Mesenchymal stem cell (in vitro differentiated cells and primary cell): ENCODE data around the gene CLEC4D.

Source experiments
- DNase-seq: peaks from one replicate; pipeline ENCODE4 v3.0.0-alpha.2; 2013
- H2AFZ ChIP-seq: one replicate; pipeline ENCODE4 v1.6.1; 2013; ENCODE audit warnings: low read depth, mild to moderate bottlenecking, control low read depth, inconsistent platforms, low read length, moderate library complexity
- H2AK5ac ChIP-seq: 2 replicates; pipeline ENCODE4 v1.6.1; 2013; ENCODE audit warnings: low read length, moderate library complexity, mild to moderate bottlenecking, inconsistent platforms; ENCODE audit not compliant: severe bottlenecking
- H2BK120ac ChIP-seq: one replicate; pipeline ENCODE4 v1.6.1; 2013; ENCODE audit warnings: low read depth, mild to moderate bottlenecking, inconsistent platforms, low read length, moderate library complexity
- H2BK12ac ChIP-seq, 2 experiments: one replicate each; pipeline ENCODE4 v1.6.1; 2013; ENCODE audit warnings: inconsistent platforms in 2 of 2, low read length in 2 of 2, mild to moderate bottlenecking in 2 of 2, moderate library complexity in 2 of 2, control low read depth in 1 of 2
- H2BK15ac ChIP-seq: one replicate; pipeline ENCODE4 v1.6.1; 2013; ENCODE audit warnings: mild to moderate bottlenecking, low read depth, inconsistent platforms; ENCODE audit not compliant: poor library complexity, severe bottlenecking
- H2BK5ac ChIP-seq: 2 replicates; pipeline ENCODE4 v1.6.1; 2013; ENCODE audit warnings: low read depth, mild to moderate bottlenecking, low read length, control low read depth, inconsistent platforms; ENCODE audit not compliant: poor library complexity, severe bottlenecking
- H3K14ac ChIP-seq, 2 experiments: one replicate each; pipeline ENCODE4 v1.6.1; 2013; ENCODE audit warnings: inconsistent platforms in 2 of 2, low read length in 2 of 2, control low read depth in 1 of 2, mild to moderate bottlenecking in 1 of 2, moderate library complexity in 1 of 2
- H3K18ac ChIP-seq, 2 experiments: one replicate each; pipeline ENCODE4 v1.6.1; 2013; ENCODE audit warnings: inconsistent platforms in 2 of 2, low read length in 2 of 2, control low read depth in 1 of 2, low read depth in 1 of 2, mild to moderate bottlenecking in 1 of 2
- H3K23ac ChIP-seq, 2 experiments: one replicate each; pipeline ENCODE4 v1.6.1; 2013; ENCODE audit warnings: inconsistent platforms in 2 of 2, low read length in 2 of 2, mild to moderate bottlenecking in 2 of 2, moderate library complexity in 2 of 2, control low read depth in 1 of 2
- H3K27ac ChIP-seq: 2 replicates; pipeline ENCODE4 v1.5.1; 2013; ENCODE audit warnings: mild to moderate bottlenecking, moderate library complexity, low read length, control low read depth, inconsistent platforms; ENCODE audit not compliant: poor library complexity, severe bottlenecking
- H3K27me3 ChIP-seq, 2 experiments: 2 replicates each; pipeline versions ENCODE4 v1.6.1 to v1.7.0; 2013; ENCODE audit warnings: low read length in 2 of 2, mild to moderate bottlenecking in 2 of 2, moderate library complexity in 2 of 2, control low read depth in 1 of 2, inconsistent platforms in 1 of 2; ENCODE audit not compliant: control insufficient read depth in 1 of 2, insufficient read depth in 1 of 2
- H3K36me3 ChIP-seq, 2 experiments: 2 replicates each; pipeline versions ENCODE4 v1.6.1 to v1.7.0; 2013; ENCODE audit warnings: low read length in 2 of 2, control low read depth in 1 of 2, inconsistent platforms in 1 of 2, low read depth in 1 of 2, mild to moderate bottlenecking in 1 of 2; ENCODE audit not compliant: insufficient read depth in 2 of 2, control insufficient read depth in 1 of 2
- H3K4ac ChIP-seq, 2 experiments: one replicate each; pipeline ENCODE4 v1.6.1; 2013; ENCODE audit warnings: inconsistent platforms in 2 of 2, low read length in 2 of 2, mild to moderate bottlenecking in 2 of 2, moderate library complexity in 2 of 2, control low read depth in 1 of 2, low read depth in 1 of 2
- H3K4me1 ChIP-seq: 2 replicates; pipeline ENCODE4 v1.6.1; 2013; ENCODE audit warnings: low read depth, low read length, control low read depth; ENCODE audit not compliant: control insufficient read depth, insufficient read depth
- H3K4me2 ChIP-seq: 2 replicates; pipeline ENCODE4 v1.6.1; 2013; ENCODE audit warnings: low read length, mild to moderate bottlenecking, inconsistent platforms; ENCODE audit not compliant: poor library complexity, severe bottlenecking
- H3K4me3 ChIP-seq, 2 experiments: 2 replicates each; pipeline versions ENCODE4 v1.5.1 to v1.7.0; 2013; ENCODE audit warnings: low read length in 2 of 2, mild to moderate bottlenecking in 2 of 2, control low read depth in 1 of 2, low read depth in 1 of 2; ENCODE audit not compliant: insufficient read depth in 1 of 2
- H3K79me1 ChIP-seq: replicated peaks from 2 replicates; pipeline ENCODE4 v1.6.1; 2013; ENCODE audit warnings: mild to moderate bottlenecking, control low read depth, low read length, inconsistent platforms; ENCODE audit not compliant: poor library complexity, severe bottlenecking
- H3K9ac ChIP-seq: 2 replicates; pipeline ENCODE4 v1.7.0; 2013; ENCODE audit warnings: mild to moderate bottlenecking, low read length, moderate library complexity
- H3K9me3 ChIP-seq: 2 replicates; pipeline ENCODE4 v1.7.0; 2013; ENCODE audit warnings: mild to moderate bottlenecking, low read length; ENCODE audit not compliant: control insufficient read depth
- H4K8ac ChIP-seq: one replicate; pipeline ENCODE4 v1.6.1; 2013; ENCODE audit warnings: inconsistent platforms, mild to moderate bottlenecking, low read length, moderate library complexity
- H4K91ac ChIP-seq: one replicate; pipeline ENCODE4 v1.6.1; 2013; ENCODE audit warnings: mild to moderate bottlenecking, low read length, inconsistent platforms
- WGBS: methylation state at CpG from one replicate; pipeline ENCODE4 v1.1.7; 2013; ENCODE audit warnings: mixed read lengths; 5-methylcytosine and 5-hydroxymethylcytosine counted together

CLEC4D gene

GRCh38 chr12:8544295-8544694, 31.0 kb downstream of the CLEC4D start:
- Histone ChIP-seq H4K91ac (no peak overlapping the region), H3K36me3 (no peaks in the 10 kb centered on the region), H3K4me2 (no peak overlapping the region), H2AK5ac (no peak overlapping the region), H3K4me1 (no peaks in the 10 kb centered on the region), H2BK120ac (no peak overlapping the region), H4K8ac (no peak overlapping the region), H3K23ac (no peak overlapping the region), H3K79me1 (no peaks in the 10 kb centered on the region), H3K4ac (no peak overlapping the region), H2BK12ac (no peak overlapping the region), H2BK5ac (no peak overlapping the region), H3K9ac (peak overlapping the region; percentile 50), H3K18ac (no peak overlapping the region), H3K9me3 (no peaks in the 10 kb centered on the region), H2AFZ (no peak overlapping the region), H3K4me3 (peak overlapping the region in 1 of 2 experiments; percentile 11), H3K14ac (no peak overlapping the region), H3K27ac (no peak overlapping the region), H3K27me3 (peaks cover 0 to 18% of the 10 kb centered on the region in 2 experiments), H2BK15ac (no peak overlapping the region)
- DNase-seq, result peak; percentile 59
- 10% methylated on average over 2 of the region's 3 CpGs for WGBS

GRCh38 chr12:8546591-8546990, 33.3 kb downstream of the CLEC4D start:
- Histone ChIP-seq H4K91ac (no peak overlapping the region), H3K9me3 (no peaks in the 10 kb centered on the region), H3K79me1 (no peaks in the 10 kb centered on the region), H2BK15ac (no peak overlapping the region), H3K36me3 (no peaks in the 10 kb centered on the region), H3K14ac (no peak overlapping the region), H3K18ac (no peak overlapping the region), H2BK12ac (no peak overlapping the region), H3K27me3 (peaks cover 0 to 4% of the 10 kb centered on the region in 2 experiments), H2AK5ac (no peak overlapping the region), H3K9ac (no peak overlapping the region), H3K4me2 (no peak overlapping the region), H3K23ac (no peak overlapping the region), H3K4me1 (no peaks in the 10 kb centered on the region), H3K4ac (no peak overlapping the region), H2AFZ (no peak overlapping the region), H2BK5ac (no peak overlapping the region), H3K4me3 (no peak overlapping the region), H4K8ac (no peak overlapping the region), H3K27ac (no peak overlapping the region), H2BK120ac (no peak overlapping the region)
- WGBS, result 81% methylated on average over 2 of the region's 3 CpGs
- DNase-seq, result no peak

- Histone ChIP-seq H3K4me3 (no peak overlapping the region), H2BK12ac (no peak overlapping the region), H3K9ac (no peak overlapping the region), H4K91ac (no peak overlapping the region), H3K79me1 (no peaks in the 10 kb centered on the region), H4K8ac (no peak overlapping the region), H2BK120ac (no peak overlapping the region), H3K18ac (no peak overlapping the region), H3K27ac (no peak overlapping the region), H3K27me3 (no peaks in the 10 kb centered on the region), H3K4me1 (no peaks in the 10 kb centered on the region), H3K4ac (no peak overlapping the region), H2AFZ (no peak overlapping the region), H3K9me3 (no peaks in the 10 kb centered on the region), H2BK15ac (no peak overlapping the region), H3K14ac (no peak overlapping the region), H3K23ac (no peak overlapping the region), H3K4me2 (no peak overlapping the region), H2AK5ac (no peak overlapping the region), H2BK5ac (no peak overlapping the region), H3K36me3 (no peaks in the 10 kb centered on the region)
- WGBS, result no CpG with 5 or more reads among the region's 2 CpGs
- no peak for DNase-seq
Measured at GRCh38 chr12:8547645-8548044, 34.3 kb downstream of the CLEC4D start.

GRCh38 chr12:8548192-8548591, 34.9 kb downstream of the CLEC4D start:
- H2AK5ac ChIP-seq, result no peak overlapping the region
- no peak for DNase-seq
- no peaks in the 10 kb centered on the region for H3K4me1 ChIP-seq
- no peak overlapping the region for H3K9ac ChIP-seq
- H3K36me3 ChIP-seq, result no peaks in the 10 kb centered on the region
- H3K27ac ChIP-seq, result no peak overlapping the region
- H4K8ac ChIP-seq, result no peak overlapping the region
- H3K4me3 ChIP-seq, result no peak overlapping the region
- H3K23ac ChIP-seq, result no peak overlapping the region
- H3K27me3 ChIP-seq, result no peaks in the 10 kb centered on the region
- no peaks in the 10 kb centered on the region for H3K9me3 ChIP-seq
- H3K4ac ChIP-seq, result no peak overlapping the region
- no peak overlapping the region for H2BK15ac ChIP-seq
- no peak overlapping the region for H2BK5ac ChIP-seq
- H4K91ac ChIP-seq, result no peak overlapping the region
- 100% methylated on average over 1 of the region's 2 CpGs for WGBS
- H2BK12ac ChIP-seq, result no peak overlapping the region
- no peak overlapping the region for H2AFZ ChIP-seq
- H2BK120ac ChIP-seq, result no peak overlapping the region
- no peak overlapping the region for H3K14ac ChIP-seq
- no peaks in the 10 kb centered on the region for H3K79me1 ChIP-seq
- H3K18ac ChIP-seq, result no peak overlapping the region
- H3K4me2 ChIP-seq, result no peak overlapping the region
